HEK293 (cell line): Measurements from ENCODE around the gene RAB42.

Experiments
- GLIS1 ChIP-seq: fragments of 450-650 bp; formaldehyde crosslinking; IDR thresholded peaks from 2 replicates; pipeline ENCODE4 v1.5.1; 2016; ENCODE audit warnings: missing biosample characterization, missing genetic modification characterization
- HOXD13 ChIP-seq: sonication (generic); formaldehyde crosslinking; IDR thresholded peaks from 2 replicates; pipeline ENCODE4 v1.8.0; 2022; ENCODE audit warnings: missing genetic modification reagents, borderline replicate concordance
- OVOL3 ChIP-seq: fragments of 450-650 bp; formaldehyde crosslinking; IDR thresholded peaks from 2 replicates; pipeline ENCODE4 v1.5.1; 2016; ENCODE audit warnings: missing biosample characterization, missing genetic modification characterization
- RBAK ChIP-seq: fragments of 450-650 bp; formaldehyde crosslinking; IDR thresholded peaks from 2 replicates; pipeline ENCODE4 v1.5.1; 2016; ENCODE audit warnings: missing biosample characterization, missing genetic modification characterization
- SP2 ChIP-seq: fragments of 450-650 bp; formaldehyde crosslinking; IDR thresholded peaks from 2 replicates; pipeline ENCODE4 v1.5.1; 2016; ENCODE audit warnings: missing biosample characterization, missing genetic modification characterization
- ZBTB7A ChIP-seq: fragments of 450-650 bp; formaldehyde crosslinking; IDR thresholded peaks from 2 replicates; pipeline ENCODE4 v1.5.1; 2016; ENCODE audit warnings: low read depth, missing biosample characterization, missing genetic modification characterization
- ZIC2 ChIP-seq: fragments of 450-650 bp; formaldehyde crosslinking; IDR thresholded peaks from 2 replicates; pipeline ENCODE4 v1.5.1; 2016; ENCODE audit warnings: missing biosample characterization, missing genetic modification characterization
- ZNF341 ChIP-seq: fragments of 450-650 bp; formaldehyde crosslinking; IDR thresholded peaks from 2 replicates; pipeline ENCODE4; 2016; ENCODE audit warnings: low read depth, missing biosample characterization, missing genetic modification characterization
- ZNF366 ChIP-seq: fragments of 450-650 bp; formaldehyde crosslinking; conservative IDR thresholded peaks from 2 replicates; pipeline ENCODE4 v1.5.1; 2016; ENCODE audit warnings: missing biosample characterization, missing genetic modification characterization
- ZNF394 ChIP-seq: fragments of 450-650 bp; formaldehyde crosslinking; IDR thresholded peaks from 2 replicates; pipeline ENCODE4 v1.5.1; 2016; ENCODE audit warnings: missing biosample characterization, missing genetic modification characterization, mild to moderate bottlenecking, moderate library complexity, borderline replicate concordance
- ZNF473 ChIP-seq: fragments of 450-650 bp; formaldehyde crosslinking; IDR thresholded peaks from 2 replicates; pipeline ENCODE4 v1.5.1; 2017; ENCODE audit warnings: missing biosample characterization, missing genetic modification characterization
- ZNF701 ChIP-seq: fragments of 450-650 bp; formaldehyde crosslinking; IDR thresholded peaks from 2 replicates; pipeline ENCODE4 v1.5.1; 2016; ENCODE audit warnings: missing biosample characterization, missing genetic modification characterization
- TF ChIP-seq, protein P1 (sequence below): fragments of 450-650 bp; formaldehyde crosslinking; IDR thresholded peaks from 2 replicates; pipeline ENCODE4 v1.5.1; 2016; ENCODE audit warnings: missing biosample characterization, missing genetic modification characterization
- TF ChIP-seq, protein P2 (sequence below): fragments of 450-650 bp; formaldehyde crosslinking; IDR thresholded peaks from 2 replicates; pipeline ENCODE4 v1.5.1; 2017; ENCODE audit warnings: missing biosample characterization, missing genetic modification characterization
- TF ChIP-seq, protein P3 (sequence below): fragments of 450-650 bp; formaldehyde crosslinking; IDR thresholded peaks from 2 replicates; pipeline ENCODE4 v1.5.1; 2016; ENCODE audit warnings: missing biosample characterization, missing genetic modification characterization
- TF ChIP-seq, protein P4 (sequence below): fragments of 450-650 bp; IDR thresholded peaks from 2 replicates; pipeline ENCODE4 v1.5.1; 2018; ENCODE audit warnings: missing biosample characterization, mild to moderate bottlenecking, missing genetic modification characterization
- TF ChIP-seq, protein P5 (sequence below): fragments of 450-650 bp; formaldehyde crosslinking; IDR thresholded peaks from 2 replicates; pipeline ENCODE4 v1.5.1; 2017; ENCODE audit warnings: missing biosample characterization, missing genetic modification characterization
- TF ChIP-seq, protein P6 (sequence below): fragments of 450-650 bp; formaldehyde crosslinking; IDR thresholded peaks from 2 replicates; pipeline ENCODE4 v1.5.1; 2016; ENCODE audit warnings: missing biosample characterization, missing genetic modification characterization
- TF ChIP-seq, protein P7 (sequence below): fragments of 450-650 bp; formaldehyde crosslinking; IDR thresholded peaks from 2 replicates; pipeline ENCODE4 v1.5.0; 2017; ENCODE audit warnings: missing biosample characterization, missing genetic modification characterization, borderline replicate concordance
- TF ChIP-seq, protein P8 (sequence below): fragments of 450-650 bp; formaldehyde crosslinking; IDR thresholded peaks from 2 replicates; pipeline ENCODE4 v1.5.1; 2016; ENCODE audit warnings: missing biosample characterization, missing genetic modification characterization
- TF ChIP-seq, protein P9 (sequence below): fragments of 450-650 bp; formaldehyde crosslinking; IDR thresholded peaks from 2 replicates; pipeline ENCODE4 v1.5.1; 2016; ENCODE audit warnings: missing biosample characterization, missing genetic modification characterization

Gene RAB42

DNA sequence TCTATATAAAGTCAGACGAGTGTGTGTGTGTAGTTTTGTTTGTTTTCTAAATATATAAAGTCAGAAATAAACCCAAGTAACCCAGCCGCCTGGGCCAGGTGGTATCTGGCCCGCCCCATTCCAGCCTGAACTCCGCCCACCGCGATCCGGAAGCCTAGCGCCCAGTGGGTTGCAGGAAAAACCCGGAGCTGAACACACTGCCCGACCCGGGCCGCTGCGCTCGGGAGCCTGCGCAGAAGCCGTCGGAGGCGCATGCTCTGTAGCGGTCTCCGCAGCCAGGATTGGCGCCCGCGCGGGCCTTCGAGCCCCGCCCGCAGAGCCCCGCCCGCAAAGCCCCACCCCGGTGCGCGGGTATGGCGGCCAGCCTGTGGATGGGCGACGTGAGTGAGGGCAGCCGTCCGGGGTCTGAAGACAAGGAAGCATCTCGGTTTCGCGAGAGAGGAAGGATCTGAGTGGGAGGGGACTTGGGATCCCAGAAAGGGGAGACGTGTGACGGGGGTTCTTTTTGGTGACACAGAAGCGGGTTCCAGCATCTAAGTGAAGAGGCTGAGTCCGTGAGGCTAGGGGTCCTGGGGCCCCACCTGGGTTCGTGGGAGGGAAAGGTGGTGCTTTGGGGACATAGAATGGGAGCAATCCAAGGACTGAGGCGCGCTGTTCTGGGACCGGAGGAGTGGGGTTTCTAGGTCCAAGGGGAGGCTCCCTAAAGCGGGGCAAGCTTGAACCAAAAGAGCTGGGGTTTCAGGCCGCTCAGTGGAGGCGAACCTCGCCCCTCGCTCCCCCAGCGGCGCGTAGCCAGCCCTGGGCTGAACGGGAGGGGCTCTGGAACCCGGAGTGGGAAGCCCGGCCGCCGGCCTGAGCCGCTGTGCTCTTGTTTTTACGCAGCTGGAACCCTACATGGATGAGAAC, 39.1 kb upstream of the RAB42 start, which contains the start of gene TRNAU1AP (continued):
- TF ChIP-seq ZNF701 (no peak), GLIS1 (peak; percentile 60), SP2 (peak; percentile 71), HOXD13 (no peak), ZIC2 (peak; percentile 5), OVOL3 (tag by site-specific recombination) (no peak), ZNF394 (peak; percentile 63; the same call in 1 of the 2 replicates), ZNF341 (no peak), ZNF473 (no peak), RBAK (tag by site-specific recombination) (no peak), ZBTB7A (tag by site-specific recombination) (peak; percentile 64; the same call in 1 of the 2 replicates), ZNF366 (tag by site-specific recombination) (no peak)
- TF ChIP-seq, protein P1, sequence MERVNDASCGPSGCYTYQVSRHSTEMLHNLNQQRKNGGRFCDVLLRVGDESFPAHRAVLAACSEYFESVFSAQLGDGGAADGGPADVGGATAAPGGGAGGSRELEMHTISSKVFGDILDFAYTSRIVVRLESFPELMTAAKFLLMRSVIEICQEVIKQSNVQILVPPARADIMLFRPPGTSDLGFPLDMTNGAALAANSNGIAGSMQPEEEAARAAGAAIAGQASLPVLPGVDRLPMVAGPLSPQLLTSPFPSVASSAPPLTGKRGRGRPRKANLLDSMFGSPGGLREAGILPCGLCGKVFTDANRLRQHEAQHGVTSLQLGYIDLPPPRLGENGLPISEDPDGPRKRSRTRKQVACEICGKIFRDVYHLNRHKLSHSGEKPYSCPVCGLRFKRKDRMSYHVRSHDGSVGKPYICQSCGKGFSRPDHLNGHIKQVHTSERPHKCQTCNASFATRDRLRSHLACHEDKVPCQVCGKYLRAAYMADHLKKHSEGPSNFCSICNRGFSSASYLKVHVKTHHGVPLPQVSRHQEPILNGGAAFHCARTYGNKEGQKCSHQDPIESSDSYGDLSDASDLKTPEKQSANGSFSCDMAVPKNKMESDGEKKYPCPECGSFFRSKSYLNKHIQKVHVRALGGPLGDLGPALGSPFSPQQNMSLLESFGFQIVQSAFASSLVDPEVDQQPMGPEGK, result peak; percentile 99
- TF ChIP-seq, protein P2, sequence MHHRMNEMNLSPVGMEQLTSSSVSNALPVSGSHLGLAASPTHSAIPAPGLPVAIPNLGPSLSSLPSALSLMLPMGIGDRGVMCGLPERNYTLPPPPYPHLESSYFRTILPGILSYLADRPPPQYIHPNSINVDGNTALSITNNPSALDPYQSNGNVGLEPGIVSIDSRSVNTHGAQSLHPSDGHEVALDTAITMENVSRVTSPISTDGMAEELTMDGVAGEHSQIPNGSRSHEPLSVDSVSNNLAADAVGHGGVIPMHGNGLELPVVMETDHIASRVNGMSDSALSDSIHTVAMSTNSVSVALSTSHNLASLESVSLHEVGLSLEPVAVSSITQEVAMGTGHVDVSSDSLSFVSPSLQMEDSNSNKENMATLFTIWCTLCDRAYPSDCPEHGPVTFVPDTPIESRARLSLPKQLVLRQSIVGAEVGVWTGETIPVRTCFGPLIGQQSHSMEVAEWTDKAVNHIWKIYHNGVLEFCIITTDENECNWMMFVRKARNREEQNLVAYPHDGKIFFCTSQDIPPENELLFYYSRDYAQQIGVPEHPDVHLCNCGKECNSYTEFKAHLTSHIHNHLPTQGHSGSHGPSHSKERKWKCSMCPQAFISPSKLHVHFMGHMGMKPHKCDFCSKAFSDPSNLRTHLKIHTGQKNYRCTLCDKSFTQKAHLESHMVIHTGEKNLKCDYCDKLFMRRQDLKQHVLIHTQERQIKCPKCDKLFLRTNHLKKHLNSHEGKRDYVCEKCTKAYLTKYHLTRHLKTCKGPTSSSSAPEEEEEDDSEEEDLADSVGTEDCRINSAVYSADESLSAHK (tag by site-specific recombination), result no peak
- TF ChIP-seq, protein P3, sequence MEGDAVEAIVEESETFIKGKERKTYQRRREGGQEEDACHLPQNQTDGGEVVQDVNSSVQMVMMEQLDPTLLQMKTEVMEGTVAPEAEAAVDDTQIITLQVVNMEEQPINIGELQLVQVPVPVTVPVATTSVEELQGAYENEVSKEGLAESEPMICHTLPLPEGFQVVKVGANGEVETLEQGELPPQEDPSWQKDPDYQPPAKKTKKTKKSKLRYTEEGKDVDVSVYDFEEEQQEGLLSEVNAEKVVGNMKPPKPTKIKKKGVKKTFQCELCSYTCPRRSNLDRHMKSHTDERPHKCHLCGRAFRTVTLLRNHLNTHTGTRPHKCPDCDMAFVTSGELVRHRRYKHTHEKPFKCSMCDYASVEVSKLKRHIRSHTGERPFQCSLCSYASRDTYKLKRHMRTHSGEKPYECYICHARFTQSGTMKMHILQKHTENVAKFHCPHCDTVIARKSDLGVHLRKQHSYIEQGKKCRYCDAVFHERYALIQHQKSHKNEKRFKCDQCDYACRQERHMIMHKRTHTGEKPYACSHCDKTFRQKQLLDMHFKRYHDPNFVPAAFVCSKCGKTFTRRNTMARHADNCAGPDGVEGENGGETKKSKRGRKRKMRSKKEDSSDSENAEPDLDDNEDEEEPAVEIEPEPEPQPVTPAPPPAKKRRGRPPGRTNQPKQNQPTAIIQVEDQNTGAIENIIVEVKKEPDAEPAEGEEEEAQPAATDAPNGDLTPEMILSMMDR (tag by site-specific recombination), result no peak
- TF ChIP-seq, protein P4, sequence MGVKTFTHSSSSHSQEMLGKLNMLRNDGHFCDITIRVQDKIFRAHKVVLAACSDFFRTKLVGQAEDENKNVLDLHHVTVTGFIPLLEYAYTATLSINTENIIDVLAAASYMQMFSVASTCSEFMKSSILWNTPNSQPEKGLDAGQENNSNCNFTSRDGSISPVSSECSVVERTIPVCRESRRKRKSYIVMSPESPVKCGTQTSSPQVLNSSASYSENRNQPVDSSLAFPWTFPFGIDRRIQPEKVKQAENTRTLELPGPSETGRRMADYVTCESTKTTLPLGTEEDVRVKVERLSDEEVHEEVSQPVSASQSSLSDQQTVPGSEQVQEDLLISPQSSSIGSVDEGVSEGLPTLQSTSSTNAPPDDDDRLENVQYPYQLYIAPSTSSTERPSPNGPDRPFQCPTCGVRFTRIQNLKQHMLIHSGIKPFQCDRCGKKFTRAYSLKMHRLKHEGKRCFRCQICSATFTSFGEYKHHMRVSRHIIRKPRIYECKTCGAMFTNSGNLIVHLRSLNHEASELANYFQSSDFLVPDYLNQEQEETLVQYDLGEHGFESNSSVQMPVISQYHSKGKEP, result peak; percentile 70; the same call in 1 of the 2 replicates
- TF ChIP-seq, protein P5, sequence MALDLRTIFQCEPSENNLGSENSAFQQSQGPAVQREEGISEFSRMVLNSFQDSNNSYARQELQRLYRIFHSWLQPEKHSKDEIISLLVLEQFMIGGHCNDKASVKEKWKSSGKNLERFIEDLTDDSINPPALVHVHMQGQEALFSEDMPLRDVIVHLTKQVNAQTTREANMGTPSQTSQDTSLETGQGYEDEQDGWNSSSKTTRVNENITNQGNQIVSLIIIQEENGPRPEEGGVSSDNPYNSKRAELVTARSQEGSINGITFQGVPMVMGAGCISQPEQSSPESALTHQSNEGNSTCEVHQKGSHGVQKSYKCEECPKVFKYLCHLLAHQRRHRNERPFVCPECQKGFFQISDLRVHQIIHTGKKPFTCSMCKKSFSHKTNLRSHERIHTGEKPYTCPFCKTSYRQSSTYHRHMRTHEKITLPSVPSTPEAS (tag by site-specific recombination), result no peak
- TF ChIP-seq, protein P6, sequence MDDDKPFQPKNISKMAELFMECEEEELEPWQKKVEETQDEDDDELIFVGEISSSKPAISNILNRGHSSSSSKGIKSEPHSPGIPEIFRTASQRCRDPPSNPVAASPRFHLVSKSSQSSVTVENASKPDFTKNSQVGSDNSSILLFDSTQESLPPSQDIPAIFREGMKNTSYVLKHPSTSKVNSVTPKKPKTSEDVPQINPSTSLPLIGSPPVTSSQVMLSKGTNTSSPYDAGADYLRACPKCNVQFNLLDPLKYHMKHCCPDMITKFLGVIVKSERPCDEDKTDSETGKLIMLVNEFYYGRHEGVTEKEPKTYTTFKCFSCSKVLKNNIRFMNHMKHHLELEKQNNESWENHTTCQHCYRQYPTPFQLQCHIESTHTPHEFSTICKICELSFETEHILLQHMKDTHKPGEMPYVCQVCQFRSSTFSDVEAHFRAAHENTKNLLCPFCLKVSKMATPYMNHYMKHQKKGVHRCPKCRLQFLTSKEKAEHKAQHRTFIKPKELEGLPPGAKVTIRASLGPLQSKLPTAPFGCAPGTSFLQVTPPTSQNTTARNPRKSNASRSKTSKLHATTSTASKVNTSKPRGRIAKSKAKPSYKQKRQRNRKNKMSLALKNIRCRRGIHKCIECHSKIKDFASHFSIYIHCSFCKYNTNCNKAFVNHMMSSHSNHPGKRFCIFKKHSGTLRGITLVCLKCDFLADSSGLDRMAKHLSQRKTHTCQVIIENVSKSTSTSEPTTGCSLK (tag by site-specific recombination), result no peak
- TF ChIP-seq, protein P7, sequence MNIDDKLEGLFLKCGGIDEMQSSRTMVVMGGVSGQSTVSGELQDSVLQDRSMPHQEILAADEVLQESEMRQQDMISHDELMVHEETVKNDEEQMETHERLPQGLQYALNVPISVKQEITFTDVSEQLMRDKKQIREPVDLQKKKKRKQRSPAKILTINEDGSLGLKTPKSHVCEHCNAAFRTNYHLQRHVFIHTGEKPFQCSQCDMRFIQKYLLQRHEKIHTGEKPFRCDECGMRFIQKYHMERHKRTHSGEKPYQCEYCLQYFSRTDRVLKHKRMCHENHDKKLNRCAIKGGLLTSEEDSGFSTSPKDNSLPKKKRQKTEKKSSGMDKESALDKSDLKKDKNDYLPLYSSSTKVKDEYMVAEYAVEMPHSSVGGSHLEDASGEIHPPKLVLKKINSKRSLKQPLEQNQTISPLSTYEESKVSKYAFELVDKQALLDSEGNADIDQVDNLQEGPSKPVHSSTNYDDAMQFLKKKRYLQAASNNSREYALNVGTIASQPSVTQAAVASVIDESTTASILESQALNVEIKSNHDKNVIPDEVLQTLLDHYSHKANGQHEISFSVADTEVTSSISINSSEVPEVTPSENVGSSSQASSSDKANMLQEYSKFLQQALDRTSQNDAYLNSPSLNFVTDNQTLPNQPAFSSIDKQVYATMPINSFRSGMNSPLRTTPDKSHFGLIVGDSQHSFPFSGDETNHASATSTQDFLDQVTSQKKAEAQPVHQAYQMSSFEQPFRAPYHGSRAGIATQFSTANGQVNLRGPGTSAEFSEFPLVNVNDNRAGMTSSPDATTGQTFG (tag by site-specific recombination), result no peak
- TF ChIP-seq, protein P8, sequence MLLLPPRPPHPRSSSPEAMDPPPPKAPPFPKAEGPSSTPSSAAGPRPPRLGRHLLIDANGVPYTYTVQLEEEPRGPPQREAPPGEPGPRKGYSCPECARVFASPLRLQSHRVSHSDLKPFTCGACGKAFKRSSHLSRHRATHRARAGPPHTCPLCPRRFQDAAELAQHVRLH (tag by site-specific recombination), result 0 out of 2 replicates have a peak, but pooled peaks have one; percentile 35
- TF ChIP-seq, protein P9, sequence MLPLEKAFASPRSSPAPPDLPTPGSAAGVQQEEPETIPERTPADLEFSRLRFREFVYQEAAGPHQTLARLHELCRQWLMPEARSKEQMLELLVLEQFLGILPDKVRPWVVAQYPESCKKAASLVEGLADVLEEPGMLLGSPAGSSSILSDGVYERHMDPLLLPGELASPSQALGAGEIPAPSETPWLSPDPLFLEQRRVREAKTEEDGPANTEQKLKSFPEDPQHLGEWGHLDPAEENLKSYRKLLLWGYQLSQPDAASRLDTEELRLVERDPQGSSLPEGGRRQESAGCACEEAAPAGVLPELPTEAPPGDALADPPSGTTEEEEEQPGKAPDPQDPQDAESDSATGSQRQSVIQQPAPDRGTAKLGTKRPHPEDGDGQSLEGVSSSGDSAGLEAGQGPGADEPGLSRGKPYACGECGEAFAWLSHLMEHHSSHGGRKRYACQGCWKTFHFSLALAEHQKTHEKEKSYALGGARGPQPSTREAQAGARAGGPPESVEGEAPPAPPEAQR (tag by site-specific recombination), result peak; percentile 33; the same call in 1 of the 2 replicates
